H1 (cell line): ENCODE results near the gene PRKAA1. TPM values are rescaled to one million over a fixed set of nuclear protein-coding genes. Genes with fewer than 3 reads are reported as not detected.

Source experiments
- CTCF ChIA-PET: fragments of 300-600 bp; sonication (Branson Sonifier 250); formaldehyde crosslinking; loops from one replicate; lab custom pipeline; 2021; ENCODE audit not compliant: partially characterized antibody; lab: Charles Lee
- POLR2A ChIA-PET: fragments of 300-600 bp; sonication (Branson Sonifier 250); formaldehyde crosslinking; loops from one replicate; lab custom pipeline; 2021; ENCODE audit warnings: inconsistent platforms; ENCODE audit not compliant: partially characterized antibody; lab: Charles Lee
- DNase-seq, 2 experiments: peaks; one replicate each; pipeline versions ENCODE4 v3.0.0 to v3.0.0-alpha.2; 2010 to 2022; ENCODE audit warnings: low spot score in 2 of 2, low read depth in 1 of 2, mixed read lengths in 1 of 2
- FAIRE-seq: peaks from 2 replicates; lab custom pipeline; 2011; peaks lifted over from hg19 to GRCh38; lab: Jason Lieb, UNC
- H2AFZ ChIP-seq: 2 replicates; pipeline ENCODE4 v1.8.1; 2012; ENCODE audit warnings: low read length, inconsistent platforms
- H2AK5ac ChIP-seq: 2 replicates; pipeline ENCODE4 v1.6.1; 2013; ENCODE audit warnings: low read depth, low read length
- H2BK120ac ChIP-seq: replicated peaks from 2 replicates; pipeline ENCODE3; 2013; ENCODE audit warnings: low read depth, low read length, inconsistent platforms
- H2BK12ac ChIP-seq: 2 replicates; pipeline ENCODE4 v1.6.1; 2013; ENCODE audit warnings: low read depth, low read length
- H2BK15ac ChIP-seq: 2 replicates; pipeline ENCODE4 v1.6.1; 2013; ENCODE audit warnings: low read length
- H2BK20ac ChIP-seq: 2 replicates; pipeline ENCODE4 v1.6.1; 2013; ENCODE audit warnings: low read length
- H2BK5ac ChIP-seq: 2 replicates; pipeline ENCODE4 v1.6.1; 2013; ENCODE audit warnings: low read depth, low read length
- H3K14ac ChIP-seq: 2 replicates; pipeline ENCODE4 v1.6.1; 2013; ENCODE audit warnings: inconsistent platforms; ENCODE audit not compliant: insufficient read length
- H3K18ac ChIP-seq: 2 replicates; pipeline ENCODE4 v1.6.1; 2013; ENCODE audit warnings: low read length; ENCODE audit errors: extremely low read depth
- H3K23ac ChIP-seq: 2 replicates; pipeline ENCODE4 v1.6.1; 2013; ENCODE audit warnings: inconsistent platforms; ENCODE audit not compliant: insufficient read length
- H3K23me2 ChIP-seq: 2 replicates; pipeline ENCODE4 v1.6.1; 2013; ENCODE audit warnings: low read depth, low read length
- H3K27ac ChIP-seq: 2 replicates; pipeline ENCODE4 v1.6.1; 2011; ENCODE audit warnings: low read depth, low read length, inconsistent platforms
- H3K27me3 ChIP-seq, 4 experiments: replicated peaks in 1 of 4; 1 replicate in 1 of 4; 2 replicates in 3 of 4; pipeline versions ENCODE4 v1.6.1 to v1.8.1; 2011 to 2013; ENCODE audit warnings: low read length in 3 of 4, mild to moderate bottlenecking in 3 of 4, inconsistent platforms in 2 of 4, mixed read lengths in 2 of 4, moderate library complexity in 1 of 4; ENCODE audit not compliant: control insufficient read depth in 3 of 4, insufficient read depth in 3 of 4; ENCODE audit errors: extremely low read depth in 1 of 4
- H3K36me3 ChIP-seq, 4 experiments: 2 replicates each; pipeline versions ENCODE4 v1.6.1 to v1.8.1; 2011 to 2013; ENCODE audit warnings: mild to moderate bottlenecking in 4 of 4, low read length in 3 of 4, moderate library complexity in 2 of 4, control low read depth in 1 of 4, inconsistent platforms in 1 of 4; ENCODE audit not compliant: insufficient read depth in 4 of 4, control insufficient read depth in 2 of 4
- H3K4ac ChIP-seq: replicated peaks from 2 replicates; pipeline ENCODE3; 2013; ENCODE audit warnings: low read length, low read depth, mixed read lengths, inconsistent platforms; ENCODE audit not compliant: insufficient read length
- H3K4me1 ChIP-seq, 4 experiments: replicated peaks in 1 of 4; 1 replicate in 1 of 4; 2 replicates in 3 of 4; pipeline versions ENCODE4 v1.6.1 to v1.8.1; 2011 to 2013; ENCODE audit warnings: low read length in 3 of 4, inconsistent platforms in 2 of 4, mixed read lengths in 1 of 4; ENCODE audit not compliant: insufficient read depth in 4 of 4, control insufficient read depth in 3 of 4
- H3K4me2 ChIP-seq, 2 experiments: 2 replicates each; pipeline versions ENCODE4 v1.6.1 to v1.8.1; 2011 to 2013; ENCODE audit warnings: low read depth in 2 of 2, low read length in 2 of 2, control low read depth in 1 of 2, inconsistent platforms in 1 of 2, mild to moderate bottlenecking in 1 of 2; ENCODE audit not compliant: insufficient read depth in 1 of 2
- H3K4me3 ChIP-seq, 4 experiments: fragments of 200-600, 300-600 bp in 1 of 4; sonication (generic), shearing (Covaris generic), sonication (Bioruptor Twin) in 1 of 4; 2 replicates each; pipeline versions ENCODE4 v1.5.1 to v1.8.1; 2011 to 2016; ENCODE audit warnings: low read length in 4 of 4, low read depth in 3 of 4, control low read depth in 2 of 4, inconsistent platforms in 2 of 4, mild to moderate bottlenecking in 2 of 4, mixed read lengths in 1 of 4, moderate library complexity in 1 of 4; ENCODE audit not compliant: insufficient read depth in 2 of 4; ENCODE audit errors: extremely low read depth in 1 of 4
- H3K56ac ChIP-seq: replicated peaks from 2 replicates; pipeline ENCODE3; 2013; ENCODE audit warnings: low read depth, mild to moderate bottlenecking, mixed read lengths, low read length, inconsistent platforms; ENCODE audit not compliant: insufficient read length
- H3K79me1 ChIP-seq: 2 replicates; pipeline ENCODE4 v1.6.1; 2013; ENCODE audit warnings: low read depth, low read length, control low read depth
- H3K79me2 ChIP-seq, 2 experiments: 2 replicates each; pipeline versions ENCODE4 v1.6.1 to v1.8.1; 2012 to 2013; ENCODE audit warnings: low read length in 2 of 2, mild to moderate bottlenecking in 2 of 2, inconsistent platforms in 1 of 2; ENCODE audit not compliant: insufficient read depth in 2 of 2, control insufficient read depth in 1 of 2
- H3K9ac ChIP-seq, 4 experiments: replicated peaks in 1 of 4; 1 replicate in 1 of 4; 2 replicates in 3 of 4; pipeline versions ENCODE4 v1.6.1 to v1.8.1; 2011 to 2013; ENCODE audit warnings: low read depth in 3 of 4, low read length in 3 of 4, control low read depth in 2 of 4, mild to moderate bottlenecking in 2 of 4, moderate library complexity in 2 of 4, inconsistent platforms in 1 of 4; ENCODE audit errors: extremely low read depth in 1 of 4
- H3K9me3 ChIP-seq, 2 experiments: 2 replicates each; pipeline versions ENCODE4 v1.6.1 to v1.8.1; 2012 to 2013; ENCODE audit warnings: mild to moderate bottlenecking in 2 of 2, moderate library complexity in 2 of 2, control low read depth in 1 of 2, inconsistent platforms in 1 of 2, low read depth in 1 of 2, low read length in 1 of 2, mixed read lengths in 1 of 2; ENCODE audit not compliant: insufficient read depth in 2 of 2
- H4K20me1 ChIP-seq, 2 experiments: replicated peaks in 1 of 2; 2 replicates each; pipeline versions ENCODE3 to v1.8.1; 2011 to 2013; ENCODE audit warnings: inconsistent platforms in 2 of 2, low read length in 2 of 2, mild to moderate bottlenecking in 1 of 2; ENCODE audit not compliant: insufficient read depth in 2 of 2, control insufficient read depth in 1 of 2
- H4K5ac ChIP-seq: 2 replicates; pipeline ENCODE4 v1.6.1; 2013; ENCODE audit warnings: low read length, low read depth, mixed read lengths, inconsistent platforms; ENCODE audit not compliant: insufficient read length
- H4K8ac ChIP-seq: 2 replicates; pipeline ENCODE4 v1.8.0; 2013; ENCODE audit warnings: mild to moderate bottlenecking, moderate library complexity, low read length, inconsistent platforms; ENCODE audit not compliant: insufficient read depth; ENCODE audit errors: extremely low read depth
- H4K91ac ChIP-seq: replicated peaks from 2 replicates; pipeline ENCODE3; 2013; ENCODE audit warnings: low read length, mixed read lengths, inconsistent platforms; ENCODE audit not compliant: insufficient read length
- ATF3 ChIP-seq: IDR thresholded peaks from 2 replicates; pipeline ENCODE4 v1.6.1; 2011; ENCODE audit warnings: low read depth, mild to moderate bottlenecking, low read length; ENCODE audit not compliant: insufficient read depth
- BCL11A ChIP-seq, 2 experiments: IDR thresholded peaks; one replicate each; pipeline ENCODE4 v1.6.1; 2011; ENCODE audit warnings: low read depth in 2 of 2, low read length in 2 of 2, mild to moderate bottlenecking in 2 of 2
- BRCA1 ChIP-seq: IDR thresholded peaks from 2 replicates; pipeline ENCODE4 v1.6.1; 2012; ENCODE audit warnings: low read depth, low read length, improper control_type of control experiment
- CREB1 ChIP-seq: IDR thresholded peaks from 2 replicates; pipeline ENCODE4 v1.6.1; 2012; ENCODE audit warnings: inconsistent platforms
- CTCF ChIP-seq, 3 experiments: IDR thresholded peaks; 1 replicate in 2 of 3; 2 replicates in 1 of 3; pipeline versions ENCODE4 v1.5.1 to v1.6.1; 2011; ENCODE audit warnings: low read length in 3 of 3, mild to moderate bottlenecking in 3 of 3, inconsistent platforms in 2 of 3, low read depth in 1 of 3, moderate library complexity in 1 of 3; ENCODE audit not compliant: insufficient read depth in 1 of 3; ENCODE audit errors: control extremely low read depth in 1 of 3
- POLR2A ChIP-seq, 2 experiments: IDR thresholded peaks; 1 replicate in 1 of 2; 2 replicates in 1 of 2; pipeline ENCODE4 v1.6.1; 2011; ENCODE audit warnings: low read depth in 2 of 2, low read length in 2 of 2, mild to moderate bottlenecking in 2 of 2; ENCODE audit errors: control extremely low read depth in 1 of 2
- RNF2 ChIP-seq: fragments of 200-900, 300-1000 bp; sonication (generic); IDR thresholded peaks from 2 replicates; pipeline ENCODE4 v1.7.1; 2016; ENCODE audit warnings: borderline replicate concordance, low read depth, mild to moderate bottlenecking, antibody characterized with exemption, low read length; ENCODE audit not compliant: poor library complexity, severe bottlenecking; ENCODE audit errors: missing control alignments
- SUZ12 ChIP-seq: fragments of 200-600 bp; sonication (generic); IDR thresholded peaks from 2 replicates; pipeline ENCODE4 v1.6.1; 2012; ENCODE audit warnings: mild to moderate bottlenecking, inconsistent platforms, low read length, moderate library complexity, mixed read lengths
- WGBS, 2 experiments: shearing (Covaris generic) in 1 of 2; methylation state at CpG; one replicate each; pipeline versions ENCODE4 v1.1.6 to v1.1.7; 2013 to 2015; ENCODE audit warnings: low lambda C conversion rate in 2 of 2, mixed read lengths in 2 of 2, inconsistent platforms in 1 of 2, low coverage in 1 of 2, missing lambda C conversion rate in 1 of 2; ENCODE audit not compliant: insufficient replicate concordance in 2 of 2, insufficient coverage in 1 of 2, insufficient read length in 1 of 2; ENCODE audit errors: extremely low coverage in 1 of 2, missing lambda C conversion rate in 1 of 2; 5-methylcytosine and 5-hydroxymethylcytosine counted together
- polyA plus RNA-seq, 7 experiments: library from polyadenylated mRNA; depleted of rRNA in 3 of 7; stranded (reverse) in 5 of 7; unstranded in 2 of 7; fragments of >200 nt in 5 of 7; fragments of 200-250 nt in 2 of 7; gene quantifications; 1 replicate in 5 of 7; 2 replicates in 1 of 7; 4 replicates in 1 of 7; pipeline versions ENCODE4 v1.2.1 to v1.2.3, GENCODE V29; 2011 to 2013; ENCODE audit warnings: missing spikeins in 2 of 7, mixed read lengths in 2 of 7
- total RNA-seq: library from RNA; stranded (reverse); fragmentation: NEBNext Ultra II Directional; extraction: Animal tissue kit (Norgen Biotek cat#: 25700); gene quantifications from 2 replicates; pipeline ENCODE4 v1.2.1, GENCODE V29; 2021

Gene PRKAA1
- total and polyA plus RNA-seq, 2 of the 8 experiments (the other 6 are each of a cell fraction or from before 2014, with no cell fraction given): 10.4 to 33.1 TPM

- Histone ChIP-seq H3K23me2 (peaks cover 4% of the 10 kb centered on the region; the same call in 1 of the 2 replicates), H4K91ac (no peak overlapping the region), H3K79me2 (peaks cover 8 to 36% of the 10 kb centered on the region in 2 experiments), H2AFZ (no peak overlapping the region), H2BK15ac (no peak overlapping the region), H3K9ac (no peak overlapping the region), H3K14ac (no peak overlapping the region), H2AK5ac (no peak overlapping the region), H3K4me2 (no peak overlapping the region), H4K8ac (no peak overlapping the region), H2BK120ac (no peak overlapping the region), H2BK12ac (no peak overlapping the region), H3K36me3 (peaks cover 49 to 83% (median 74%) of the 10 kb centered on the region in 4 experiments), H3K79me1 (no peaks in the 10 kb centered on the region), H3K56ac (no peak overlapping the region), H2BK5ac (no peak overlapping the region), H3K4me1 (peaks cover 0 to 7% (median 1%) of the 10 kb centered on the region in 4 experiments; a peak in 2 of 7 replicates), H3K18ac (no peak overlapping the region), H4K20me1 (peaks cover 11 to 31% of the 10 kb centered on the region in 2 experiments), H3K23ac (no peak overlapping the region), H2BK20ac (no peak overlapping the region), H3K9me3 (no peaks in the 10 kb centered on the region), H4K5ac (no peak overlapping the region), H3K27ac (no peak overlapping the region), H3K4ac (no peak overlapping the region), H3K27me3 (no peaks in the 10 kb centered on the region), H3K4me3 (no peak overlapping the region)
- DNase-seq: no peak
- WGBS, 2 experiments: 96 to 100% methylated on average over 1 to 3 of the region's 3 CpGs
- no peak for FAIRE-seq
- ChIA-PET CTCF (no interaction called here), POLR2A (interaction anchor here (0.9 to 16.9 kb wide), 18 partner anchors 6 to 86 kb away, joined by 3 to 372 read pairs (median 6); partner anchors contain the start of gene CARD6)
- TF ChIP-seq POLR2A (IDR thresholded peaks at IDR 0.05; ENCODE audit: control extremely low read depth in 1 of 2, low read depth in 2 of 2, low read length in 2 of 2) (peak; percentile 74 to 93), ATF3 (no peak), BCL11A (IDR thresholded peaks at IDR 0.05; ENCODE audit: low read depth in 2 of 2, low read length in 2 of 2) (no peak), RNF2 (no peak), SUZ12 (no peak), BRCA1 (no peak), CREB1 (no peak), CTCF (IDR thresholded peaks at IDR 0.05; ENCODE audit: control extremely low read depth in 1 of 3, insufficient read depth in 1 of 3, low read depth in 1 of 3, low read length in 3 of 3) (no peak)
Observed at GRCh38 chr5:40828690-40829661, 30.8 kb upstream of the PRKAA1 start.
